Activated T-helper 2 cell treated with anti-CD3 and anti-CD28 coated beads, Interferon-gamma antibody, Interleukin-2, Interleukin-4, amounts not matched to agents 10 μg/mL and 5 μg/mL and 100 μg/mL, durations not matched to agents 14 hours and 24 hours and 36 hours (primary cell): ENCODE data around the gene RAD9A. TPM values are rescaled to one million over a fixed set of nuclear protein-coding genes. Genes with fewer than 3 reads are reported as not detected.

Source experiments
- DNase-seq: peaks from one replicate; pipeline ENCODE4 v3.0.0; 2021; ENCODE audit warnings: low spot score
- H3K27ac Mint-ChIP-seq: one replicate; pipeline ENCODE4 v1.8.0; 2021; ENCODE audit warnings: mixed read lengths
- H3K27me3 Mint-ChIP-seq: one replicate; pipeline ENCODE4 v1.8.0; 2021; ENCODE audit warnings: low read depth, mixed read lengths
- H3K36me3 Mint-ChIP-seq: one replicate; pipeline ENCODE4 v1.8.0; 2021; ENCODE audit warnings: low read depth, mixed read lengths
- H3K4me1 Mint-ChIP-seq: one replicate; pipeline ENCODE4 v1.8.0; 2021; ENCODE audit warnings: low read depth, mixed read lengths
- H3K4me3 Mint-ChIP-seq: one replicate; pipeline ENCODE4 v1.8.0; 2021; ENCODE audit warnings: low read depth, mild to moderate bottlenecking, moderate library complexity, mixed read lengths
- H3K9me3 Mint-ChIP-seq: one replicate; pipeline ENCODE4 v1.8.0; 2021; ENCODE audit warnings: mixed read lengths
- intact Hi-C: fragments of 100-400 bp; cut with micrococcal nuclease; formaldehyde crosslinking; loops from one replicate; pipeline ENCODE4 v1.15.1; 2023
- total RNA-seq: library from RNA; stranded (reverse); gene quantifications from 2 replicates; pipeline ENCODE4 v1.2.3, GENCODE V29; 2022

RAD9A gene
- total RNA-seq, 1 donor from 2014 or later, result 32.1 TPM

- H3K4me1 Mint-ChIP-seq, result peaks cover 45% of the 10 kb centered on the region
- intact Hi-C loops, result no loop called here
- no peak overlapping the region for H3K27ac Mint-ChIP-seq
- peaks cover 18% of the 10 kb centered on the region for H3K36me3 Mint-ChIP-seq
- no peaks in the 10 kb centered on the region for H3K9me3 Mint-ChIP-seq
- H3K27me3 Mint-ChIP-seq, result peaks cover 13% of the 10 kb centered on the region
- no peak for DNase-seq
- H3K4me3 Mint-ChIP-seq, result no peak overlapping the region
Observed at GRCh38 chr11:67413266-67413849, 21.6 kb downstream of the RAD9A start.

GRCh38 chr11:67415501-67416304 is 23.9 kb downstream of the RAD9A start, which contains the start of gene CARNS1:
CARNS1 (plus strand) TSS chr11:67415678; CDS start chr11:67416200, 522 bp downstream.
- H3K4me1 Mint-ChIP-seq, result peaks cover 41% of the 10 kb centered on the region
- H3K27ac Mint-ChIP-seq, result no peak within 1 kb of the TSS
- H3K4me3 Mint-ChIP-seq, result peak within 1 kb of the TSS; percentile 47
- H3K27me3 Mint-ChIP-seq, result peaks cover 14% of the 10 kb centered on the region
- no peaks in the 10 kb centered on the region for H3K9me3 Mint-ChIP-seq
- no peak for DNase-seq
- H3K36me3 Mint-ChIP-seq, result peaks cover 4% of the 10 kb centered on the region
- intact Hi-C loops, result no loop called here

GRCh38 chr11:67416416-67417335 is 24.9 kb downstream of the RAD9A start:
- H3K4me1 Mint-ChIP-seq, result peaks cover 37% of the 10 kb centered on the region
- intact Hi-C loops, result no loop called here
- H3K27me3 Mint-ChIP-seq, result peaks cover 14% of the 10 kb centered on the region
- no peak for DNase-seq
- H3K36me3 Mint-ChIP-seq, result peaks cover 4% of the 10 kb centered on the region
- H3K4me3 Mint-ChIP-seq, result peak overlapping the region; percentile 47
- H3K9me3 Mint-ChIP-seq, result no peaks in the 10 kb centered on the region
- no peak overlapping the region for H3K27ac Mint-ChIP-seq

GRCh38 chr11:67417425-67417824 is 25.6 kb downstream of the RAD9A start:
- Mint-ChIP-seq H3K4me1 (peaks cover 33% of the 10 kb centered on the region), H3K9me3 (no peaks in the 10 kb centered on the region), H3K27ac (no peak overlapping the region), H3K36me3 (peaks cover 4% of the 10 kb centered on the region), H3K4me3 (no peak overlapping the region), H3K27me3 (peaks cover 14% of the 10 kb centered on the region)
- intact Hi-C loops, result no loop called here
- no peak for DNase-seq

- intact Hi-C loops, result no loop called here
- Mint-ChIP-seq H3K36me3 (no peaks in the 10 kb centered on the region), H3K27me3 (peaks cover 10% of the 10 kb centered on the region), H3K27ac (no peak overlapping the region), H3K9me3 (no peaks in the 10 kb centered on the region), H3K4me1 (peaks cover 22% of the 10 kb centered on the region), H3K4me3 (peak overlapping the region; percentile 58)
- no peak for DNase-seq
Observed at GRCh38 chr11:67418476-67419281, 26.9 kb downstream of the RAD9A start.

GRCh38 chr11:67419325-67420049 is 27.7 kb downstream of the RAD9A start:
- Mint-ChIP-seq H3K4me3 (peak overlapping the region; percentile 77), H3K4me1 (peaks cover 23% of the 10 kb centered on the region), H3K27ac (no peak overlapping the region), H3K27me3 (peaks cover 10% of the 10 kb centered on the region), H3K9me3 (no peaks in the 10 kb centered on the region), H3K36me3 (no peaks in the 10 kb centered on the region)
- no peak for DNase-seq
- intact Hi-C loops, result loop anchor here (2.0 to 5.0 kb wide), 3 partner anchors 15 to 388 kb away; partner anchors contain the start of genes CDK2AP2, PITPNM1 and TBC1D10C

GRCh38 chr11:67420147-67420645 is 28.4 kb downstream of the RAD9A start:
- DNase-seq, result no peak
- Mint-ChIP-seq H3K27me3 (peaks cover 10% of the 10 kb centered on the region), H3K4me1 (peaks cover 24% of the 10 kb centered on the region), H3K36me3 (no peaks in the 10 kb centered on the region), H3K9me3 (no peaks in the 10 kb centered on the region), H3K4me3 (peak overlapping the region; percentile 77), H3K27ac (peak overlapping the region; percentile 33)
- intact Hi-C loops, result loop anchor here (2.0 to 5.0 kb wide), 3 partner anchors 15 to 387 kb away; partner anchors contain the start of genes CDK2AP2, PITPNM1 and TBC1D10C

- Mint-ChIP-seq H3K9me3 (no peaks in the 10 kb centered on the region), H3K27ac (no peak overlapping the region), H3K4me3 (peak overlapping the region; percentile 67), H3K36me3 (no peaks in the 10 kb centered on the region), H3K27me3 (peaks cover 10% of the 10 kb centered on the region), H3K4me1 (peaks cover 24% of the 10 kb centered on the region)
- peak; percentile 94 for DNase-seq
- intact Hi-C loops, result loop anchor here (2.0 to 5.0 kb wide), 3 partner anchors 16 to 386 kb away; partner anchors contain the start of genes CDK2AP2, PITPNM1 and TBC1D10C
Observed at GRCh38 chr11:67420646-67421429, 29.1 kb downstream of the RAD9A start.

- no peak overlapping the region for H3K27ac Mint-ChIP-seq
- H3K27me3 Mint-ChIP-seq, result peaks cover 4% of the 10 kb centered on the region
- peak overlapping the region; percentile 67 for H3K4me3 Mint-ChIP-seq
- DNase-seq, result no peak
- intact Hi-C loops, result loop anchor here (2.0 to 5.0 kb wide), 3 partner anchors 17 to 386 kb away; partner anchors contain the start of genes CDK2AP2, PITPNM1 and TBC1D10C
- H3K9me3 Mint-ChIP-seq, result no peaks in the 10 kb centered on the region
- no peaks in the 10 kb centered on the region for H3K36me3 Mint-ChIP-seq
- peaks cover 17% of the 10 kb centered on the region for H3K4me1 Mint-ChIP-seq
Observed at GRCh38 chr11:67421430-67422031, 29.7 kb downstream of the RAD9A start.

GRCh38 chr11:67422891-67423290 is 31.1 kb downstream of the RAD9A start:
- intact Hi-C loops, result loop anchor here (5.0 kb wide), 2 partner anchors 84 to 384 kb away; partner anchors contain the start of genes CDK2AP2 and PITPNM1
- Mint-ChIP-seq H3K4me1 (peaks cover 16% of the 10 kb centered on the region), H3K27me3 (peaks cover 1% of the 10 kb centered on the region), H3K36me3 (peaks cover 2% of the 10 kb centered on the region), H3K27ac (no peak overlapping the region), H3K4me3 (no peak overlapping the region), H3K9me3 (no peaks in the 10 kb centered on the region)
- DNase-seq, result no peak
